ENCODE measurements around the gene MRPS18A.

DNA sequence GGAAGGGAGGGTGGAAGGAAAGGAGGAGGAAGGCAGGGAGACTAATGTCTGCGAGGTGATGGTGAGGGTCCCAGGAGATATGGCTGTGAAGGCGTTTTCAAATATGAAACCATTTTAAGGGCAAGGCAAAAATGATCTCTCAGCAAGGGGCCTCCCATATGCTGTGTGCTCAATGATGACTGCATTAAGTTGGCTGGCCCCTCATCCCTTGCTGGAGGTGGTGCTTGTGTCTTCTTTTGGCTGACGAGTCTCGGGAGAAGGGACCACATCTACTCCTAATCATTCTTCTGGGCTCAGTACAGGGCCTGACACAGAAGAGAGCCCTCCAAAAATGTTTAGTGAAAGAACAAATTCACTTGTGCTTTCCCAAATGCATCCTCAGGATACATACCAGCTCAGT, 23.0 kb upstream of the MRPS18A start:
- TF ChIP-seq, protein P1, sequence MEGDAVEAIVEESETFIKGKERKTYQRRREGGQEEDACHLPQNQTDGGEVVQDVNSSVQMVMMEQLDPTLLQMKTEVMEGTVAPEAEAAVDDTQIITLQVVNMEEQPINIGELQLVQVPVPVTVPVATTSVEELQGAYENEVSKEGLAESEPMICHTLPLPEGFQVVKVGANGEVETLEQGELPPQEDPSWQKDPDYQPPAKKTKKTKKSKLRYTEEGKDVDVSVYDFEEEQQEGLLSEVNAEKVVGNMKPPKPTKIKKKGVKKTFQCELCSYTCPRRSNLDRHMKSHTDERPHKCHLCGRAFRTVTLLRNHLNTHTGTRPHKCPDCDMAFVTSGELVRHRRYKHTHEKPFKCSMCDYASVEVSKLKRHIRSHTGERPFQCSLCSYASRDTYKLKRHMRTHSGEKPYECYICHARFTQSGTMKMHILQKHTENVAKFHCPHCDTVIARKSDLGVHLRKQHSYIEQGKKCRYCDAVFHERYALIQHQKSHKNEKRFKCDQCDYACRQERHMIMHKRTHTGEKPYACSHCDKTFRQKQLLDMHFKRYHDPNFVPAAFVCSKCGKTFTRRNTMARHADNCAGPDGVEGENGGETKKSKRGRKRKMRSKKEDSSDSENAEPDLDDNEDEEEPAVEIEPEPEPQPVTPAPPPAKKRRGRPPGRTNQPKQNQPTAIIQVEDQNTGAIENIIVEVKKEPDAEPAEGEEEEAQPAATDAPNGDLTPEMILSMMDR (IDR thresholded peaks at IDR 0.05) = no peak
- TF ChIP-seq POLR2A (IDR thresholded peaks at IDR 0.05) = no peak
